HUDEP-2 (cell line): Measurements from ENCODE around the gene NRXN3.

ENCODE experiments used
- DNase-seq, 76 experiments: peaks; one replicate each; lab custom pipeline; 2025; ENCODE audit not compliant: unreplicated experiment in 76 of 76; lab: John Stamatoyannopoulos, UW

The NRXN3 gene

GRCh38 chr14:79540394-79540793 lies 1370.2 kb downstream of the NRXN3 start:
- no peak for DNase-seq

GRCh38 chr14:79542121-79542520 lies 1371.9 kb downstream of the NRXN3 start:
- DNase-seq = no peak

- DNase-seq = no peak
These were observed 1373.2 kb downstream of the NRXN3 start for GRCh38 chr14:79543348-79543747.

GRCh38 chr14:79543967-79544697 lies 1374.0 kb downstream of the NRXN3 start:
- DNase-seq = no peak

- no peak for DNase-seq
These were observed 1374.5 kb downstream of the NRXN3 start for GRCh38 chr14:79544698-79545070.

- DNase-seq = no peak
These were observed 1378.7 kb downstream of the NRXN3 start for GRCh38 chr14:79548836-79549235.

DNA sequence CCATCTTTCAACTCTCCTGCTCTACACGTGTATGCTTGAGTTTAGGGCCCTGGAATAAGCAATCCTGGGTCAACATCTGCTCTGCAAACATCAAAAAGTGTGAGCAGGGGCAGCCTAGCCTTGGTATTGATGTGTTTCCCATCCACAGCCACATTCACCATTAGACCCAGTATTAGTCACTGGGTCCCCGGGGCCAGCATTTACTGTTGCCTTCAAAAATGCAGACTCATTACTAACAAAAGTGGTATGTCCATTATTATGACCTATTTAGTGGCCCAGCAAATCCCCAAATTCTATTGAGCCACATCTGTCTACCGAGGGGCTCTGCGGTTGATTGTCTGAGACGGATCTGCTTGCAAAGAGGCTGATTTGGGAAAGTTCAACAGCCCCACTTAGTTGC lies 1379.3 kb downstream of the NRXN3 start:
- DNase-seq = no peak

DNA sequence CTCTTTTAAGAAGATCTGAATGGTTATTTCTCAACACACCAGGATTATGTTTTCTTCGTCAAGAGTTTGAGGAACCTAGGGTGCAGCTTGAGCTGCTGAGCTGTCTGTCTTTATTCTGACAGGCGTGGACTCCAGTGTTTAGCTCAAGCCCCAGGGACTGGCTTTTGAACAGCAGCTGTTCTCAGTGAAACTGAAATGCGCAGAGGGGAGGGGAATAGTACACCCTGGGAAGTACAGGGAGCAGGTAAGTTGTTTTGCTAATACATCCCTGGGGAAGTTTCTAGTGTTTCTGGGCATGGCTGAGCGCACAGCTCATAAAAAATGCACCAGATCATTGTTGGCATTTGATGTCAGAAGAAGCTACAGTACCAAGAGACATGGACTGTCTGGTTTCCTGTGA lies 1381.3 kb downstream of the NRXN3 start:
- no peak for DNase-seq

- DNase-seq = no peak
These were observed 1382.6 kb downstream of the NRXN3 start for GRCh38 chr14:79552778-79553177.

DNA sequence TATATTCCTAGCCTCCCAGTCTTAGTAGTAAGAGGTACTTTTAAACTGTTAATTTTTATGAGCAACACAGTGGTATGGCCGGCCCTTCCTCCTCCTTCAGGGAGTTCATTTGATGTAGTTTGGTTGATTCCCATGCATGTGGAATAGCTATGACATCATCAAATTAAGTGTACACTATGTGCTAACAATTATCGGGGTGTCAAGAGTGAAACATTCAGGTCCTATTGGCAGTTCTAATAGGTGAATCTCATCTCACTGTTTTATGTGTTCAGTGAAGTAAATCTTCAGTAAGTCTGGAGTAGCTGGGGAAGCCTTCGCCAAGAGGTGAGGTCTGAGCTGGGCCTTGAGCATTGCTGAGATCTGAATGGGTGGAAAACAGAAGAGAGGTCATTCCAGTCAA lies 1384.6 kb downstream of the NRXN3 start:
- no peak for DNase-seq

DNA sequence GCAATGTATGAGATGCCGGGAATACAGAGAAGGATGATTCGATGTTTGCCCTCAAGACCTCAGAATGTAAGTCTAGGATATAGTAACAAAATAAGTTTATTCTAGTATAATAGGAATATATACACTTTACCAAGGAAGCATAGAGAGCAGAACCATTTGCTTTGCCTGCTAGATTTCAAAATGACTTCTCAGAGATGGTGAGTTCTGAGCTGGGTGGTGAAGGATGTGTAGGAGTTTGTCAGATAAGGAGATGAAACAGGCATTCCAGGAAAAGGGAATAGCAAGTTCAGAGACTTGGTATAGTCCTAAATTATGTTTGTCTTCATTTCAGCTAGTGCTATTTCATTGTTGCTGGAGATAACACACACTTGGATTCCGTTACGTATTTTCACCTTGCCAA lies 1385.3 kb downstream of the NRXN3 start:
- no peak for DNase-seq

- DNase-seq = no peak
These were observed 1387.1 kb downstream of the NRXN3 start for GRCh38 chr14:79557309-79557708.

DNA sequence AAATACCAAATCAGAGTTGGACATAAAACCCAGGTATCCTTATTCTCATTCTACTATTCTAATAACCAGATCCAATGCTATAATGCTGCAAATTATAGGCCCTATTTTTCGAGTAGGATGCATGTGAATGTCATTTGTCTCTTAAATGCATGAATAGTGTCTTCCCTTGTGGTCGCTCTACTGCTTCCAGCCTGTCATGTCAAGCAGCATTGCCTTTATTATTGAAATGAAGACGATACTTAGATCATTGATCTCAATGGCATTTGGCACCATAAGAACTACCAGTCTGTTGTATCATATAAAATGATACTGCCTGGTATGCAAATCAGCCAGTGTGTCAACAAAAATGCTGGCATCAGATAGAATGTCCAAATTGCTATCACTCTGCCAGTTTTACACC lies 1392.0 kb downstream of the NRXN3 start:
- DNase-seq = no peak

GRCh38 chr14:79564371-79564770 lies 1394.2 kb downstream of the NRXN3 start:
- no peak for DNase-seq

- DNase-seq = no peak
These were observed 1397.1 kb downstream of the NRXN3 start for GRCh38 chr14:79567306-79567705.

- no peak for DNase-seq
These were observed 1398.4 kb downstream of the NRXN3 start for GRCh38 chr14:79568594-79568993.

DNA sequence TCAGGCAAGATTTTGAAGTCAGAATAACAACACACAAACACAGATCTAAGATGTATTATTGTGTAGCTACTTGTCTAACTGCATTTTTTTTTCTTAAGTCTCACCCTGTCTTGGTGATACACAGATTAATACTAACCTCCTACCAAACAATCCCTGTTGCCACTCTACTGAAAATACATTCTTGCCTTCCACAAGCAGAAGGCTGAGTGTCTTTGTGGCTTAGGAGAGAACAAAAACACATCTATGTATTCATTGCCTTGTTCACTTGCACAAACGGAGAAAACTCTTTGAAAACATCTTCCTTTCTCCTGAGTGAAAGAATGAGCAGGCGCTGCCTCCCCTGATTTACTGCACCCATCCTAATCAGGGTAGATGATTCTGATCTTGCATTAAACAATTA lies 1398.9 kb downstream of the NRXN3 start:
- no peak for DNase-seq

GRCh38 chr14:79570648-79571047 lies 1400.5 kb downstream of the NRXN3 start:
- DNase-seq = no peak

DNA sequence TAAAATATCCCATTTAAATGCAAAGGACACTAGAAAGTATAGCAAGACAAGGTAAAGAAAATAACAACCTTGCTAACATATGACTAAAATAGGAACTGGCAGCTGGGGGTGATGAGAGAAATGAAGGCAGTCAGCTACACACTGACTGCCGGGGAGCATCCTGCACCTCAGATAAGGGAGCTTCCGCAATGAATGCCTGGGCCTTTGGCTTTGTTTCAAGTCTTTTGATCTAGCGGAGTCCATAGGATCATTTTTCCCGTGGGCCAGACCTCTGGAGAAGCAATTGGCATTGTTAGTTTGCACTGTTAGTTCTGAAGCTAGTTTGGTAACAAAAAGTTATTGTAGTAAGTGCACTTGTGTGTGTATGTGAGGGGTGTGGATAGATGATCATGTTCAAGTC lies 1401.2 kb downstream of the NRXN3 start:
- no peak for DNase-seq

- no peak for DNase-seq
These were observed 1403.3 kb downstream of the NRXN3 start for GRCh38 chr14:79573486-79573885.

DNA sequence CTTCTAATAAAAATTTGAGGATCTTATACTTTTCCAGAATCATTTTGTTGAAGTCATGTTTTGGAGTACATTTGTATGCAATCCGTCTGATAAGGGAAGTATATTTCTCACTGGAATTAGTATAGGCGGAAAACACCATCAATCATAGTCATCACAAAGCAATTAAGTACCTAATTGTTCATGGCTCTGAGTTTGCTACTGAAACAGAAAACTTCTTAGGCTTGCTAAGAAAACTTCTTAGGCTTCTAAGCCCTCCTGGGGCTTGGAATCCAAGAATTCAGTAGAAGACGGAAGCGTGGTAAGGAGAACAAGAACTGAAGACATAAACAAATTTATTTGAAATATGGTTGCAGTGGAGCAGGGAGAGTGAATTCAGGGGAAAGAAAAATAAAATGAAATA lies 1404.9 kb downstream of the NRXN3 start:
- no peak for DNase-seq

DNA sequence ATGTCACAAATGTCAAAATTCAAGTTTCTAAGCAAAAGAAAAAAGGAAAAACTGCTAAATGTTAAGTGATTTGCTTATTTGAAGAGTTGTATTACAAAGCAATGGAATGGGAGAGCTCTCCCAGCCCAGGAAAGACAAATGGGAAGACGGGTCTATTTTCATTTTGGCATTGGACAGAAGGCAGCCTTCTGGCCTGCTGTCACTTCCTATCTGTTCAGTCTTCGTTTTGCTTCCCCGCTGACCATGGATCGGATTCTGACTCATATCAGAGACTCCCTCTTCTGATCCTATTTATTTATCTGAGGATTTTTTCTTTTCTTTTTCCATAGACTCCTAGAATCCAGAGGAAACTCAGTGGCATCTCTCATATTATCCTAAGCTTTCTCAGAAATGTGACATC lies 1406.3 kb downstream of the NRXN3 start:
- DNase-seq = no peak

DNA sequence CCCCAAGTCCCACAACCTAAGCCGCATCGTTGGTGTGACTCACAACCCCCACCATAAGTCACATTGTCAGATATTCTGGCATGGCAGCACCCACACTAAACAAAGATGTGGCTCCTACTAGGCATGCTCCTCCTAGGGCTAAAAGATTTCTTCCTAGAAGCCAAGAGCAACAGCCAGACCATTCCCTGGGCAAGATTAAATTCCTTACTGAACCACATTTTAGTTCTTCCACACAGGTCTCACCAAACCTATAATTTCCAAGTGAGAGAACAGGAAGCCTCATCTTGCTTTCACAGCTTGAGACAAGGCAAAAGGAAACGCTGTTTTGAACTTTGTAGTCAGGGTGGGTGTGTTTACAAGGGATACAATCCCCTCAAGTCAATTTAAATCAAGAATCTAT lies 1408.3 kb downstream of the NRXN3 start:
- no peak for DNase-seq
